Ishikawa (cell line): ENCODE data around the gene BNIP1.

ENCODE experiments used
- CEBPB ChIP-seq: IDR thresholded peaks from 2 replicates; pipeline ENCODE4 v1.6.1; 2012
- CREB1 ChIP-seq: IDR thresholded peaks from 2 replicates; pipeline ENCODE4 v1.6.1; 2012; ENCODE audit warnings: low read depth
- EGR1 ChIP-seq: IDR thresholded peaks from 2 replicates; pipeline ENCODE4 v1.6.1; 2012
- EP300 ChIP-seq: IDR thresholded peaks from 2 replicates; pipeline ENCODE4 v1.6.1; 2012; ENCODE audit warnings: borderline replicate concordance
- FOXM1 ChIP-seq: IDR thresholded peaks from 2 replicates; pipeline ENCODE4 v1.6.1; 2012; ENCODE audit warnings: low read depth, borderline replicate concordance
- MAX ChIP-seq: IDR thresholded peaks from 2 replicates; pipeline ENCODE4 v1.6.1; 2012
- NFIC ChIP-seq: IDR thresholded peaks from 2 replicates; pipeline ENCODE4 v1.6.1; 2012
- RAD21 ChIP-seq: IDR thresholded peaks from 2 replicates; pipeline ENCODE4 v1.6.1; 2012; ENCODE audit warnings: low read depth
- REST ChIP-seq: IDR thresholded peaks from 2 replicates; pipeline ENCODE4 v1.6.1; 2012; ENCODE audit warnings: low read depth, mild to moderate bottlenecking
- TAF1 ChIP-seq: IDR thresholded peaks from 2 replicates; pipeline ENCODE4 v1.6.1; 2012; ENCODE audit warnings: low read depth, mild to moderate bottlenecking
- TCF12 ChIP-seq: IDR thresholded peaks from 2 replicates; pipeline ENCODE4 v1.6.1; 2012; ENCODE audit warnings: low read depth
- TEAD4 ChIP-seq: IDR thresholded peaks from 2 replicates; pipeline ENCODE4 v1.6.1; 2012
- USF1 ChIP-seq: IDR thresholded peaks from 2 replicates; pipeline ENCODE4 v1.6.1; 2012
- YY1 ChIP-seq: IDR thresholded peaks from 2 replicates; pipeline ENCODE4 v1.6.1; 2012; ENCODE audit warnings: low read depth
- ZBTB7A ChIP-seq: IDR thresholded peaks from 2 replicates; pipeline ENCODE4 v1.6.1; 2012; ENCODE audit warnings: low read depth

Gene BNIP1

GRCh38 chr5:173144200-173145176 is at the start of gene BNIP1:
Gene BNIP1 (plus strand): TSS chr5:173144531. CDS start chr5:173144546, 15 bp downstream.
- TF ChIP-seq YY1 (peak; percentile 98), RAD21 (peak; percentile 59), MAX (peak; percentile 90), FOXM1 (no peak), NFIC (peak; percentile 68), USF1 (peak; percentile 32), TEAD4 (no peak; the same call in 1 of the 2 replicates), EP300 (peak; percentile 45; the same call in 1 of the 2 replicates), REST (peak; percentile 44; the same call in 1 of the 2 replicates), ZBTB7A (no peak), CREB1 (peak; percentile 71), TCF12 (no peak; the same call in 1 of the 2 replicates), TAF1 (peak; percentile 91), EGR1 (no peak), CEBPB (0 out of 2 replicates have a peak, but pooled peaks have one; percentile 9)

GRCh38 chr5:173098787-173099186 is 45.5 kb upstream of the BNIP1 start:
- TF ChIP-seq EGR1, result no peak
- TF ChIP-seq USF1, result no peak
- TF ChIP-seq YY1, result no peak
- no peak for TF ChIP-seq RAD21
- no peak for TF ChIP-seq TCF12
- no peak for TF ChIP-seq CEBPB
- TF ChIP-seq FOXM1, result no peak
- TF ChIP-seq CREB1, result no peak
- TF ChIP-seq NFIC, result no peak
- TF ChIP-seq ZBTB7A, result no peak
- TF ChIP-seq EP300, result no peak
- TF ChIP-seq REST, result no peak
- TF ChIP-seq TEAD4, result no peak

GRCh38 chr5:173099461-173099860 is 44.9 kb upstream of the BNIP1 start:
- TF ChIP-seq EP300 (no peak), EGR1 (no peak), CEBPB (no peak), CREB1 (no peak), TCF12 (no peak), TAF1 (no peak), TEAD4 (no peak), REST (no peak)

GRCh38 chr5:173101245-173101644 is 43.1 kb upstream of the BNIP1 start:
- TF ChIP-seq ZBTB7A, result no peak
- TF ChIP-seq REST, result no peak
- TF ChIP-seq YY1, result no peak
- no peak for TF ChIP-seq MAX
- no peak for TF ChIP-seq CEBPB
- no peak for TF ChIP-seq CREB1
- TF ChIP-seq TCF12, result no peak
- TF ChIP-seq TEAD4, result no peak
- TF ChIP-seq EGR1, result no peak
- no peak for TF ChIP-seq FOXM1
- TF ChIP-seq RAD21, result no peak
- TF ChIP-seq TAF1, result no peak
- TF ChIP-seq EP300, result no peak
